VCaP (cell line): ENCODE results near the gene PON2.
A peak's percentile ranks its signal among the peaks of the same experiment; 100 is the strongest.

Experiments used
- H3K27ac ChIP-seq: fragments of 450-650 bp; 2 replicates; pipeline ENCODE4 v1.5.1; 2017
- CTCF ChIP-seq: fragments of 450-650 bp; conservative IDR thresholded peaks from 2 replicates; pipeline ENCODE4 v1.5.1; 2017; ENCODE audit warnings: mild to moderate bottlenecking, moderate library complexity

PON2 gene

GRCh38 chr7:95440394-95441038 lies 5.7 kb upstream of the PON2 start:
- no peak overlapping the region for H3K27ac ChIP-seq

GRCh38 chr7:95436407-95436806 lies 1.6 kb upstream of the PON2 start:
- H3K27ac ChIP-seq: no peak overlapping the region
- TF ChIP-seq CTCF: no peak

More at GRCh38 chr7:95440394-95441038, 5.7 kb upstream of the PON2 start:
- TF ChIP-seq CTCF: no peak

- TF ChIP-seq CTCF: no peak
- H3K27ac ChIP-seq: peak overlapping the region; percentile 92
Observed at GRCh38 chr7:95435422-95435780, 573 bp upstream of the PON2 start.

- peak overlapping the region; percentile 92 for H3K27ac ChIP-seq
Observed at GRCh38 chr7:95433952-95434556, 774 bp downstream of the PON2 start.

GRCh38 chr7:95433129-95433528 lies 1.7 kb downstream of the PON2 start:
- H3K27ac ChIP-seq: no peak overlapping the region
- no peak for TF ChIP-seq CTCF

More at GRCh38 chr7:95433952-95434556, 774 bp downstream of the PON2 start:
- no peak for TF ChIP-seq CTCF

GRCh38 chr7:95432606-95433005 lies 2.2 kb downstream of the PON2 start:
- no peak for TF ChIP-seq CTCF
- H3K27ac ChIP-seq: no peak overlapping the region

- no peak overlapping the region for H3K27ac ChIP-seq
- TF ChIP-seq CTCF: no peak
Observed at GRCh38 chr7:95430864-95431263, 4.0 kb downstream of the PON2 start.
